ENCODE measurements around the gene C1orf146.

- TF ChIP-seq CTCF (IDR thresholded peaks at IDR 0.05) (no peak), POLR2A (IDR thresholded peaks at IDR 0.05) (no peak), EP300 (IDR thresholded peaks at IDR 0.05) (no peak), POLR2AphosphoS5 (IDR thresholded peaks at IDR 0.05) (no peak)
Observed at GRCh38 chr1:92230736-92231135, 13.0 kb downstream of the C1orf146 start.

Data from sigmoid colon (tissue), 4 donors.